Kidney (tissue), 14 donors: ENCODE results near the gene FLOT2. TPM values are rescaled to one million over a fixed set of nuclear protein-coding genes. Genes with fewer than 3 reads are reported as not detected.

Experiments used
- DNase-seq, 5 donors: peaks; one replicate each; pipeline ENCODE4 v3.0.0-alpha.2; 2013 to 2020
- FAIRE-seq: peaks from 2 replicates; lab custom pipeline; 2012; peaks lifted over from hg19 to GRCh38; lab: Jason Lieb, UNC
- H3K27ac ChIP-seq, 2 donors: one replicate each; pipeline ENCODE4 v1.7.0; 2013; ENCODE audit warnings: low read depth in 2 of 2, low read length in 2 of 2, inconsistent platforms in 1 of 2
- H3K27me3 ChIP-seq: one replicate; pipeline ENCODE4 v1.7.1; 2013; ENCODE audit warnings: low read length, inconsistent platforms; ENCODE audit not compliant: control insufficient read depth, insufficient read depth
- H3K36me3 ChIP-seq, 3 donors: one replicate each; pipeline versions ENCODE4 v1.7.0 to v1.7.1; 2013; ENCODE audit warnings: low read length in 3 of 3, control low read depth in 1 of 3, inconsistent platforms in 1 of 3; ENCODE audit not compliant: insufficient read depth in 3 of 3, control insufficient read depth in 2 of 3
- H3K4me1 ChIP-seq, 3 donors: one replicate each; pipeline versions ENCODE4 v1.7.0 to v1.7.1; 2013; ENCODE audit warnings: low read length in 3 of 3, inconsistent platforms in 1 of 3, low read depth in 1 of 3; ENCODE audit not compliant: control insufficient read depth in 2 of 3, insufficient read depth in 2 of 3
- H3K4me3 ChIP-seq, 3 donors: one replicate each; pipeline versions ENCODE4 v1.7.0 to v1.8.1; 2013; ENCODE audit warnings: low read length in 3 of 3, control low read depth in 1 of 3, inconsistent platforms in 1 of 3
- H3K9ac ChIP-seq, 3 donors: one replicate each; pipeline versions ENCODE4 v1.7.0 to v1.7.1; 2013; ENCODE audit warnings: low read length in 3 of 3, control low read depth in 1 of 3, inconsistent platforms in 1 of 3
- H3K9me3 ChIP-seq, 3 donors: one replicate each; pipeline versions ENCODE4 v1.7.0 to v1.7.1; 2013; ENCODE audit warnings: low read length in 3 of 3, control low read depth in 1 of 3, inconsistent platforms in 1 of 3; ENCODE audit not compliant: control insufficient read depth in 2 of 3, insufficient read depth in 1 of 3
- CTCF ChIP-seq: IDR thresholded peaks from 3 replicates; pipeline ENCODE4 v1.5.1; 2012; ENCODE audit warnings: mild to moderate bottlenecking, moderate library complexity, borderline replicate concordance; ENCODE audit not compliant: insufficient read depth; ENCODE audit errors: extremely low read depth
- intact Hi-C: fragments of 100-400 bp; cut with DNase I; formaldehyde crosslinking; loops from one replicate; pipeline ENCODE4 v1.11.1; 2022
- polyA plus RNA-seq: library from polyadenylated mRNA; stranded (reverse); fragments of 350-450 nt; fragmentation: Illumina TruSeq; extraction: RNeasy Lipid Tissue Mini Kit (QIAGEN cat#74804); gene quantifications from one replicate; pipeline ENCODE4 v1.2.3, GENCODE V29; 2014; ENCODE audit warnings: low read depth, low replicate concordance; ENCODE audit not compliant: insufficient read depth
- total RNA-seq: library from RNA; stranded (reverse); fragmentation: NEBNext Ultra II Directional; extraction: Animal tissue kit (Norgen Biotek cat#: 25700); gene quantifications from one replicate; pipeline ENCODE4 v1.2.1, GENCODE V29; 2021
- donor health status: control.
- donor health status: control.
- donor health status: control.
- donor health status: control.
- donor health status: control.
- donor health status: DM: yes; HTN: yes; CAD: no.
- donor health status: Normal renal cell carcinoma (clear cell type).

The FLOT2 gene
- total and polyA plus RNA-seq, 2 donors from 2014 or later, result 200 to 260 TPM

- H3K36me3 ChIP-seq, result peaks cover 0 to 4% (median 2%) of the 10 kb centered on the region in 3 donors
- intact Hi-C loops, result no loop called here
- FAIRE-seq (no peak), DNase-seq (no peak)
- no peaks in the 10 kb centered on the region for H3K9me3 ChIP-seq
- no peak for TF ChIP-seq CTCF
- H3K27me3 ChIP-seq, result no peaks in the 10 kb centered on the region
- H3K9ac ChIP-seq, result no peak overlapping the region
- H3K27ac ChIP-seq, result no peak overlapping the region
- no peak overlapping the region for H3K4me3 ChIP-seq
- peaks cover 5 to 25% (median 20%) of the 10 kb centered on the region in 3 donors for H3K4me1 ChIP-seq
Observed at GRCh38 chr17:28944862-28945741, 47.6 kb upstream of the FLOT2 start.

- H3K27ac ChIP-seq, result no peak overlapping the region
Observed at GRCh38 chr17:28944343-28944742, 46.8 kb upstream of the FLOT2 start.

GRCh38 chr17:28942925-28943324 lies 45.4 kb upstream of the FLOT2 start:
- no peaks in the 10 kb centered on the region for H3K9me3 ChIP-seq
- no peak overlapping the region for H3K9ac ChIP-seq
- no peak overlapping the region for H3K27ac ChIP-seq
- DNase-seq (no peak), FAIRE-seq (no peak)
- no peak overlapping the region for H3K4me3 ChIP-seq
- peaks cover 0 to 4% (median 2%) of the 10 kb centered on the region in 3 donors for H3K36me3 ChIP-seq
- TF ChIP-seq CTCF, result no peak
- H3K27me3 ChIP-seq, result no peaks in the 10 kb centered on the region
- intact Hi-C loops, result no loop called here
- H3K4me1 ChIP-seq, result peaks cover 5 to 21% (median 17%) of the 10 kb centered on the region in 3 donors

More at GRCh38 chr17:28944343-28944742, 46.8 kb upstream of the FLOT2 start:
- Histone ChIP-seq H3K27me3 (no peaks in the 10 kb centered on the region), H3K4me1 (peaks cover 5 to 25% (median 20%) of the 10 kb centered on the region in 3 donors), H3K36me3 (peaks cover 0 to 4% (median 2%) of the 10 kb centered on the region in 3 donors), H3K9ac (no peak overlapping the region), H3K4me3 (no peak overlapping the region), H3K9me3 (no peaks in the 10 kb centered on the region)
- no peak for TF ChIP-seq CTCF
- intact Hi-C loops, result no loop called here
- DNase-seq (no peak), FAIRE-seq (no peak)
